Osteoblast (primary cell): ENCODE data around the gene GRIK4. TPM values are rescaled to one million over a fixed set of nuclear protein-coding genes. Genes with fewer than 3 reads are reported as not detected.

Experiments
- DNase-seq: peaks from one replicate; pipeline ENCODE4 v3.0.0; 2011; ENCODE audit warnings: low spot score, mixed read lengths; ENCODE audit not compliant: insufficient read length; ENCODE audit errors: missing footprints
- H2AFZ ChIP-seq: 2 replicates; pipeline ENCODE4 v1.6.0; 2011; ENCODE audit warnings: mild to moderate bottlenecking, low read length
- H3K27ac ChIP-seq: 2 replicates; pipeline ENCODE4 v1.5.1; 2011; ENCODE audit warnings: mild to moderate bottlenecking, low read depth, low read length, moderate library complexity
- H3K27me3 ChIP-seq: 2 replicates; pipeline ENCODE4 v1.6.0; 2012; ENCODE audit warnings: mild to moderate bottlenecking, control low read depth, inconsistent platforms, low read length, moderate library complexity; ENCODE audit not compliant: insufficient read depth
- H3K36me3 ChIP-seq: 2 replicates; pipeline ENCODE4 v1.5.1; 2011; ENCODE audit warnings: mild to moderate bottlenecking, low read length, control low read depth, moderate library complexity; ENCODE audit not compliant: insufficient read depth
- H3K4me1 ChIP-seq: 2 replicates; pipeline ENCODE4 v1.5.1; 2011; ENCODE audit warnings: mild to moderate bottlenecking, low read length, control low read depth, moderate library complexity; ENCODE audit not compliant: insufficient read depth
- H3K4me2 ChIP-seq: 2 replicates; pipeline ENCODE4 v1.6.0; 2011; ENCODE audit warnings: mild to moderate bottlenecking, low read length; ENCODE audit not compliant: insufficient read depth
- H3K4me3 ChIP-seq: fragments of 200-600 bp; sonication (generic); 3 replicates; pipeline ENCODE4 v1.5.1; 2012; ENCODE audit warnings: mild to moderate bottlenecking, low read length, inconsistent platforms; ENCODE audit not compliant: insufficient read depth
- H3K79me2 ChIP-seq: 2 replicates; pipeline ENCODE4 v1.6.0; 2012; ENCODE audit warnings: mild to moderate bottlenecking, low read length, control low read depth, inconsistent platforms; ENCODE audit not compliant: insufficient read depth
- H3K9me3 ChIP-seq: 2 replicates; pipeline ENCODE4 v1.5.1; 2011; ENCODE audit warnings: low read depth, low read length, control low read depth
- H4K20me1 ChIP-seq: 2 replicates; pipeline ENCODE4 v1.6.0; 2012; ENCODE audit warnings: mild to moderate bottlenecking, low read length, control low read depth; ENCODE audit not compliant: insufficient read depth
- CTCF ChIP-seq: IDR thresholded peaks from 2 replicates; pipeline ENCODE4 v1.5.1; 2011; ENCODE audit warnings: mild to moderate bottlenecking, low read depth, low read length, moderate library complexity; ENCODE audit errors: extremely low read depth
- total RNA-seq: library from RNA; depleted of rRNA; stranded (reverse); fragments of >200 nt; gene quantifications from 2 replicates; pipeline ENCODE4 v1.2.3, GENCODE V29; 2012

Gene GRIK4
- total RNA-seq, 1 donor = under 0.01 TPM

GRCh38 chr11:120735035-120735434 lies 223.5 kb downstream of the GRIK4 start:
- no peak for TF ChIP-seq CTCF
- Histone ChIP-seq H3K79me2 (no peaks in the 10 kb centered on the region), H3K4me2 (no peak overlapping the region), H4K20me1 (no peaks in the 10 kb centered on the region), H3K9me3 (no peaks in the 10 kb centered on the region), H3K27me3 (no peaks in the 10 kb centered on the region), H2AFZ (no peak overlapping the region), H3K27ac (no peak overlapping the region), H3K4me1 (no peaks in the 10 kb centered on the region), H3K4me3 (no peak overlapping the region), H3K36me3 (no peaks in the 10 kb centered on the region)
- DNase-seq = no peak

GRCh38 chr11:120738516-120739046 lies 227.0 kb downstream of the GRIK4 start:
- no peaks in the 10 kb centered on the region for H3K36me3 ChIP-seq
- TF ChIP-seq CTCF = no peak
- no peaks in the 10 kb centered on the region for H4K20me1 ChIP-seq
- H2AFZ ChIP-seq = no peak overlapping the region
- no peak overlapping the region for H3K4me2 ChIP-seq
- H3K9me3 ChIP-seq = no peaks in the 10 kb centered on the region
- no peaks in the 10 kb centered on the region for H3K79me2 ChIP-seq
- H3K27me3 ChIP-seq = no peaks in the 10 kb centered on the region
- no peak for DNase-seq
- no peak overlapping the region for H3K27ac ChIP-seq
- no peak overlapping the region for H3K4me3 ChIP-seq
- H3K4me1 ChIP-seq = no peaks in the 10 kb centered on the region

GRCh38 chr11:120739780-120740179 lies 228.2 kb downstream of the GRIK4 start:
- no peak overlapping the region for H3K4me3 ChIP-seq
- H3K4me2 ChIP-seq = no peak overlapping the region
- no peaks in the 10 kb centered on the region for H3K9me3 ChIP-seq
- no peaks in the 10 kb centered on the region for H4K20me1 ChIP-seq
- no peaks in the 10 kb centered on the region for H3K4me1 ChIP-seq
- no peak overlapping the region for H2AFZ ChIP-seq
- peaks cover 2% of the 10 kb centered on the region for H3K27me3 ChIP-seq
- DNase-seq = no peak
- H3K79me2 ChIP-seq = no peaks in the 10 kb centered on the region
- no peak for TF ChIP-seq CTCF
- no peaks in the 10 kb centered on the region for H3K36me3 ChIP-seq
- H3K27ac ChIP-seq = no peak overlapping the region

GRCh38 chr11:120740380-120740779 lies 228.8 kb downstream of the GRIK4 start:
- no peaks in the 10 kb centered on the region for H3K9me3 ChIP-seq
- no peak for DNase-seq
- no peak overlapping the region for H3K4me3 ChIP-seq
- no peaks in the 10 kb centered on the region for H3K36me3 ChIP-seq
- H3K79me2 ChIP-seq = no peaks in the 10 kb centered on the region
- no peak overlapping the region for H2AFZ ChIP-seq
- no peaks in the 10 kb centered on the region for H4K20me1 ChIP-seq
- H3K4me2 ChIP-seq = no peak overlapping the region
- TF ChIP-seq CTCF = no peak
- peaks cover 2% of the 10 kb centered on the region for H3K27me3 ChIP-seq
- no peak overlapping the region for H3K27ac ChIP-seq
- H3K4me1 ChIP-seq = no peaks in the 10 kb centered on the region
